Breast epithelium (tissue), 4 donors: ENCODE data around the gene MAP2K5. TPM values are rescaled to one million over a fixed set of nuclear protein-coding genes. Genes with fewer than 3 reads are reported as not detected.

Experiments used
- DNase-seq, 2 donors: peaks; one replicate each; pipeline ENCODE4 v3.0.0-alpha.2; 2019; ENCODE audit warnings: low spot score in 2 of 2
- H3K27ac ChIP-seq, 2 donors: fragments of 200-600 bp; sonication (generic) in 1 of 2; one replicate each; pipeline ENCODE4 v1.5.1; 2016 to 2019; ENCODE audit warnings: mild to moderate bottlenecking in 1 of 2
- H3K27me3 ChIP-seq, 2 donors: fragments of 200-600 bp; sonication (generic) in 1 of 2; one replicate each; pipeline versions ENCODE4 v1.5.1 to v1.6.0; 2017 to 2019; ENCODE audit warnings: control low read depth in 1 of 2, mild to moderate bottlenecking in 1 of 2
- H3K36me3 ChIP-seq: fragments of 200-600 bp; one replicate; pipeline ENCODE4 v1.5.1; 2019
- H3K4me1 ChIP-seq, 2 donors: fragments of 200-600 bp; sonication (generic); one replicate each; pipeline ENCODE4 v1.5.1; 2016 to 2019; ENCODE audit warnings: control low read depth in 1 of 2
- H3K4me3 ChIP-seq, 3 donors: fragments of 200-600 bp; sonication (generic); 1 replicate in 2 of 3; 2 replicates in 1 of 3; pipeline ENCODE4 v1.5.1; 2016 to 2019; ENCODE audit warnings: mild to moderate bottlenecking in 3 of 3, moderate library complexity in 2 of 3
- H3K9me3 ChIP-seq, 2 donors: fragments of 200-600 bp; sonication (generic) in 1 of 2; one replicate each; pipeline ENCODE4 v1.5.1; 2016 to 2019; ENCODE audit warnings: control low read depth in 1 of 2
- POLR2A ChIP-seq: fragments of 450-650 bp; IDR thresholded peaks from one replicate; pipeline ENCODE4 v1.6.1; 2016; ENCODE audit warnings: antibody characterized with exemption, mild to moderate bottlenecking, moderate library complexity
- POLR2AphosphoS5 ChIP-seq, 3 donors: sonication (generic); formaldehyde crosslinking; IDR thresholded peaks; one replicate each; pipeline ENCODE4 v1.6.1; 2017; ENCODE audit warnings: antibody characterized with exemption in 3 of 3
- intact Hi-C: fragments of 100-400 bp; cut with DNase I; formaldehyde crosslinking; loops from one replicate; pipeline ENCODE4 v1.15.1; 2023; ENCODE audit warnings: low total_unique reads
- total RNA-seq, 3 donors: library from RNA; depleted of rRNA; stranded (reverse); fragments of >200 nt; gene quantifications; one replicate each; pipeline ENCODE4 v1.1.0, GENCODE V29; 2016
- TF ChIP-seq, protein P1 (sequence below), 3 donors: fragments of 450-650 bp; IDR thresholded peaks; one replicate each; pipeline ENCODE4 v1.5.1; 2016 to 2017; ENCODE audit warnings: antibody characterized with exemption in 3 of 3, mild to moderate bottlenecking in 3 of 3, moderate library complexity in 3 of 3

The MAP2K5 gene
- total RNA-seq, 3 donors from 2014 or later = 13.8 to 15.1 (median 14.0) TPM

DNA sequence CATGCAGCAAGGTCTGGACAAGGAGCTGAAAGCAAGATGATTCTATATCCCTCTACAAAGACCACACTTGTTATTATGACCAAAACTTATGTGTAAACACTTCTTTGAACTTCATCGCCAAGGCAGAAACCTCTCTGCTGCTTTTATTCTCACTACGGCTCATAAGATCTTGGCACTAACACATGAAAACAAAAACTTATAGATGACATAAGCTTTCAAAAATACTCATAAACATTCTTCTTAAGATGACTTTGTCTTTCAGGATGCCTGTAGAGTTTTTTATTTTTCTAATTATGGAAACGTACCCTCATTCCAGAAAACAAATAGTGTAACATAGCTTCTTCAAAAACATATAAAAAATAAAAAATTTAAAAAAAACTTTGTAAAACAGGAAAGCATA, 34.1 kb upstream of the MAP2K5 start:
- H3K27me3 ChIP-seq = no peaks in the 10 kb centered on the region
- H3K4me3 ChIP-seq = no peak overlapping the region

DNA sequence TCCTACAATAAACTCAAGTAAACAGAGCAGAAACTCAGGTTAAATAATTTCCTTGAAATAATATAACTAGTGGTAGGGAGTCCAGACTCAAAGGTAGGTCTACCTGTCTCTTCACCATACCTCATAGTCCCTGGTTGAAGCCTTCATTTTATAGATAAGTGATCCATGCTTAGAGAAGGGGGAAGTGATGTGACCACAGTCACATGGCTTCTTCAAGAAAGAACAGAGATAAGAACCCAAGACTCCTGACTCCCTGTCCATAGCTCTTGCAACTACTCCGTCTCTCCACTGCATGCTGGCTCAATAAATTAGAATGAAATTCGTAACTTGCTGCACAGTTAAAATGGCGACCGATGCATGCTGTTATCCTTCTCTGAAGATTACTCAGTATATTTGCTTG, 32.6 kb upstream of the MAP2K5 start:
- H3K36me3 ChIP-seq = no peaks in the 10 kb centered on the region
- intact Hi-C loops = no loop called here

More for the DNA sequence above, 34.1 kb upstream of the MAP2K5 start:
- Histone ChIP-seq H3K27ac (no peak overlapping the region), H3K9me3 (no peaks in the 10 kb centered on the region), H3K36me3 (no peaks in the 10 kb centered on the region), H3K4me1 (no peaks in the 10 kb centered on the region)
- intact Hi-C loops = no loop called here
- DNase-seq = no peak
- TF ChIP-seq POLR2A = no peak
- TF ChIP-seq, protein P1, sequence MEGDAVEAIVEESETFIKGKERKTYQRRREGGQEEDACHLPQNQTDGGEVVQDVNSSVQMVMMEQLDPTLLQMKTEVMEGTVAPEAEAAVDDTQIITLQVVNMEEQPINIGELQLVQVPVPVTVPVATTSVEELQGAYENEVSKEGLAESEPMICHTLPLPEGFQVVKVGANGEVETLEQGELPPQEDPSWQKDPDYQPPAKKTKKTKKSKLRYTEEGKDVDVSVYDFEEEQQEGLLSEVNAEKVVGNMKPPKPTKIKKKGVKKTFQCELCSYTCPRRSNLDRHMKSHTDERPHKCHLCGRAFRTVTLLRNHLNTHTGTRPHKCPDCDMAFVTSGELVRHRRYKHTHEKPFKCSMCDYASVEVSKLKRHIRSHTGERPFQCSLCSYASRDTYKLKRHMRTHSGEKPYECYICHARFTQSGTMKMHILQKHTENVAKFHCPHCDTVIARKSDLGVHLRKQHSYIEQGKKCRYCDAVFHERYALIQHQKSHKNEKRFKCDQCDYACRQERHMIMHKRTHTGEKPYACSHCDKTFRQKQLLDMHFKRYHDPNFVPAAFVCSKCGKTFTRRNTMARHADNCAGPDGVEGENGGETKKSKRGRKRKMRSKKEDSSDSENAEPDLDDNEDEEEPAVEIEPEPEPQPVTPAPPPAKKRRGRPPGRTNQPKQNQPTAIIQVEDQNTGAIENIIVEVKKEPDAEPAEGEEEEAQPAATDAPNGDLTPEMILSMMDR (IDR thresholded peaks at IDR 0.05) = no peak
- TF ChIP-seq POLR2AphosphoS5 (IDR thresholded peaks at IDR 0.05) = no peak

DNA sequence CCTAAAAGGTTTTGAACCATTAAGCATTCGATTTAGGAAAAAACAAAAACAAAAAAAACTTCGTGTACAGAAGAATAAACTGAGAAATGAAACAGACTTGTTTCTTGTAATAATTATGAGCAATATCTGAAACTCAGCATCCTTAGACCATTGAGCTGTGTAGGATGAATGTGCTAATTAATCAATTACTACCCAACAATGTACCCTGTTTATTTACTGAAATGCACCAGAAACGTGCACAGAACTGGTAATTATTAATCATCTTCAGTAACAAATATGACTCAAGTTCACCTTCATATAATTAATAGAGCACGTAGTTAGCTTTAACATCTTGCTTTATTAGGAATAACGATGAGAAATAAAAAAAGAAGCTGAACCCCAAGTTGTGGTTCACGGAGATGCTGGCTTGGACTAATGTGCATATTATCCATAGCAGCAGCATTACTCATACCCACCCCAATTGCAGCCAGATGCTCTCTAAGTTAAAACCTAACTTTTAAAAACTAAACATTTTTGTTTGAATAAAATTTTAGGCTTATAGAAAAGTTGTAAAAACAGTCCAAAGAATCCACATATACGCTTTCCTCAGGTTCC, 31.8 kb upstream of the MAP2K5 start:
- no peak overlapping the region for H3K27ac ChIP-seq
- TF ChIP-seq, protein P1 (IDR thresholded peaks at IDR 0.05) = no peak
- TF ChIP-seq POLR2A = no peak
- TF ChIP-seq POLR2AphosphoS5 (IDR thresholded peaks at IDR 0.05) = no peak
- intact Hi-C loops = no loop called here
- H3K4me3 ChIP-seq = no peak overlapping the region
- no peaks in the 10 kb centered on the region for H3K27me3 ChIP-seq
- no peak for DNase-seq
- no peaks in the 10 kb centered on the region for H3K4me1 ChIP-seq
- H3K36me3 ChIP-seq = no peaks in the 10 kb centered on the region
- no peaks in the 10 kb centered on the region for H3K9me3 ChIP-seq

More for the DNA sequence above, 32.6 kb upstream of the MAP2K5 start:
- Histone ChIP-seq H3K4me3 (no peak overlapping the region), H3K27ac (no peak overlapping the region), H3K4me1 (no peaks in the 10 kb centered on the region), H3K27me3 (no peaks in the 10 kb centered on the region), H3K9me3 (no peaks in the 10 kb centered on the region)
- TF ChIP-seq POLR2A (no peak), POLR2AphosphoS5 (IDR thresholded peaks at IDR 0.05) (no peak)
- TF ChIP-seq, protein P1 (IDR thresholded peaks at IDR 0.05) = no peak
- DNase-seq = no peak

GRCh38 chr15:67511606-67512005, 30.9 kb upstream of the MAP2K5 start:
- Histone ChIP-seq H3K27me3 (no peaks in the 10 kb centered on the region), H3K36me3 (no peaks in the 10 kb centered on the region), H3K27ac (no peak overlapping the region), H3K9me3 (no peaks in the 10 kb centered on the region), H3K4me1 (no peaks in the 10 kb centered on the region), H3K4me3 (no peak overlapping the region)
- TF ChIP-seq, protein P1 (IDR thresholded peaks at IDR 0.05) = no peak
- TF ChIP-seq POLR2AphosphoS5 (IDR thresholded peaks at IDR 0.05) (no peak), POLR2A (no peak)
- intact Hi-C loops = no loop called here
- DNase-seq = no peak

- Histone ChIP-seq H3K4me1 (no peaks in the 10 kb centered on the region), H3K27ac (no peak overlapping the region), H3K27me3 (no peaks in the 10 kb centered on the region), H3K9me3 (no peaks in the 10 kb centered on the region), H3K4me3 (no peak overlapping the region), H3K36me3 (no peaks in the 10 kb centered on the region)
- DNase-seq = no peak
- TF ChIP-seq POLR2AphosphoS5 (IDR thresholded peaks at IDR 0.05) (no peak), POLR2A (no peak)
- TF ChIP-seq, protein P1 (IDR thresholded peaks at IDR 0.05) = no peak
- intact Hi-C loops = no loop called here
These were observed 30.4 kb upstream of the MAP2K5 start for GRCh38 chr15:67512140-67512539.
